ENCODE data around the gene PYDC1. TPM values are rescaled to one million over a fixed set of nuclear protein-coding genes. Genes with fewer than 3 reads are reported as not detected.

The PYDC1 gene
- total and polyA plus RNA-seq, 2 donors (not counting 3 experiments of a cell fraction or from before 2014, with no cell fraction given) = not detected

DNA sequence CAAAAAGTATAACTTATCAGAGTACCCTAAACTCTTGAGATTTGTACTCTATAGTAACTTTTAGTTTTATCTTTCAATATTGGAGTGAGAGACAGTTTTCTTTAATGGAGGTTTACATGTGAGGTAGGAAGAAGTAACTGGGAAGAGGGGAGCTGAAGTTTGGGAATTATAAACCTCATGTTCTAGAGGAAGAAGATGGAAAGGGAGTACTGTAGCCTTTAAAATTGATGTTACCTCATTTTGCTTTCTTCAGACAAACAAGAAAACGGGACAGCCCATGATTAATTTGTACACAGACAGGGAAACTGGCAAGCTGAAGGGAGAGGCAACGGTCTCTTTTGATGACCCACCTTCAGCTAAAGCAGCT, 27.5 kb downstream of the PYDC1 start:
- Histone ChIP-seq H3K9me3 (replicated peaks; ENCODE audit: control insufficient read depth, insufficient read depth, low read length) (no peaks in the 10 kb centered on the region), H3K36me3 (ENCODE audit: control insufficient read depth in 2 of 2, extremely low read depth in 1 of 2, insufficient read depth in 2 of 2, low read length in 2 of 2) (peaks cover 77 to 82% of the 10 kb centered on the region in 2 experiments), H3K79me2 (ENCODE audit: control insufficient read depth, insufficient read depth, low read length) (peaks cover 65% of the 10 kb centered on the region), H3K9ac (replicated peaks; ENCODE audit: extremely low read depth, insufficient read depth, low read length) (no peak overlapping the region), H3K4me3 (replicated peaks in 1 of 3; ENCODE audit: insufficient read depth in 1 of 3, low read depth in 1 of 3, low read length in 3 of 3) (no peak overlapping the region), H3K4me1 (ENCODE audit: control insufficient read depth, extremely low read depth, insufficient read depth, low read length) (no peaks in the 10 kb centered on the region), H3K27ac (ENCODE audit: insufficient read depth, low read depth, low read length) (no peak overlapping the region), H4K20me1 (replicated peaks; ENCODE audit: control insufficient read depth, extremely low read depth, insufficient read depth, low read length) (peaks cover 9% of the 10 kb centered on the region), H3K9me1 (replicated peaks; ENCODE audit: control insufficient read depth, extremely low read depth, insufficient read depth, low read length) (no peaks in the 10 kb centered on the region), H3K4me2 (ENCODE audit: insufficient read depth, low read length) (no peak overlapping the region), H2AFZ (ENCODE audit: low read depth, low read length) (no peak overlapping the region), H3K27me3 (ENCODE audit: control insufficient read depth in 2 of 2, insufficient read depth in 2 of 2, low read length in 2 of 2) (no peaks in the 10 kb centered on the region)
- no TSS peak for BruUV-seq (replicated peaks)
- intact Hi-C loops (cut with micrococcal nuclease) (no loop called here), dilution Hi-C loops (cut with MboI; ENCODE audit: extremely low pct_ligation_motif_present, low sequenced_read_pairs) (no loop called here)
- ChIA-PET POLR2A (interaction anchor here (1.8 kb wide), 1 partner anchor 9 kb away, joined by 5 read pairs; the partner anchor contains the start of gene FUS), CTCF (interaction anchor here (1.8 kb wide), 1 partner anchor 144 kb away, joined by 3 read pairs; no protein-coding TSS in a partner anchor)
- TF ChIP-seq GATA2 (IDR thresholded peaks at IDR 0.05; ENCODE audit: insufficient read depth, insufficient read length, low read depth, low read length) (no peak), JUN (IDR thresholded peaks at IDR 0.05; ENCODE audit: borderline replicate concordance, insufficient read depth, insufficient read length, low read depth) (no peak), POLR2AphosphoS5 (IDR thresholded peaks at IDR 0.05; ENCODE audit: insufficient read depth, low read depth, low read length) (no peak), MYC (IDR thresholded peaks at IDR 0.05; ENCODE audit: low read depth, low read length) (no peak), EZH2 (IDR thresholded peaks at IDR 0.05; ENCODE audit: borderline replicate concordance, low read depth, low read length, severe bottlenecking) (no peak)
- TF ChIP-seq, protein P1, sequence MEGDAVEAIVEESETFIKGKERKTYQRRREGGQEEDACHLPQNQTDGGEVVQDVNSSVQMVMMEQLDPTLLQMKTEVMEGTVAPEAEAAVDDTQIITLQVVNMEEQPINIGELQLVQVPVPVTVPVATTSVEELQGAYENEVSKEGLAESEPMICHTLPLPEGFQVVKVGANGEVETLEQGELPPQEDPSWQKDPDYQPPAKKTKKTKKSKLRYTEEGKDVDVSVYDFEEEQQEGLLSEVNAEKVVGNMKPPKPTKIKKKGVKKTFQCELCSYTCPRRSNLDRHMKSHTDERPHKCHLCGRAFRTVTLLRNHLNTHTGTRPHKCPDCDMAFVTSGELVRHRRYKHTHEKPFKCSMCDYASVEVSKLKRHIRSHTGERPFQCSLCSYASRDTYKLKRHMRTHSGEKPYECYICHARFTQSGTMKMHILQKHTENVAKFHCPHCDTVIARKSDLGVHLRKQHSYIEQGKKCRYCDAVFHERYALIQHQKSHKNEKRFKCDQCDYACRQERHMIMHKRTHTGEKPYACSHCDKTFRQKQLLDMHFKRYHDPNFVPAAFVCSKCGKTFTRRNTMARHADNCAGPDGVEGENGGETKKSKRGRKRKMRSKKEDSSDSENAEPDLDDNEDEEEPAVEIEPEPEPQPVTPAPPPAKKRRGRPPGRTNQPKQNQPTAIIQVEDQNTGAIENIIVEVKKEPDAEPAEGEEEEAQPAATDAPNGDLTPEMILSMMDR (IDR thresholded peaks at IDR 0.05; ENCODE audit: extremely low read depth in 1 of 2, insufficient read depth in 1 of 2, low read depth in 1 of 2, low read length in 2 of 2) = no peak
- DNase-seq (ENCODE audit: low read depth, low spot score) = no peak
- peak; percentile 28 for FAIRE-seq
